ENCODE measurements around the gene HERPUD1.
"Not testable (repeated sequence)": the region's sequence is repeated elsewhere in the genome, so short reads cannot be mapped to it uniquely, and the experiment has no call there.

Gene HERPUD1

GRCh38 chr16:56960681-56961281, 28.8 kb downstream of the HERPUD1 start:
- DNase-seq (ENCODE audit: low read depth): no peak

GRCh38 chr16:56961386-56961785, 29.4 kb downstream of the HERPUD1 start:
- DNase-seq (ENCODE audit: low read depth): no peak

- no peak for DNase-seq (ENCODE audit: low read depth)
Observed at GRCh38 chr16:56961851-56962281, 29.9 kb downstream of the HERPUD1 start, which contains the start of gene CETP. CETP (plus strand) TSS chr16:56961950; CDS start chr16:56961980, 30 bp downstream.

- peak; percentile 87 for DNase-seq (ENCODE audit: low read depth)
Observed at GRCh38 chr16:56964243-56965148, 32.6 kb downstream of the HERPUD1 start.

GRCh38 chr16:56965149-56966092, 33.5 kb downstream of the HERPUD1 start:
- DNase-seq (ENCODE audit: low read depth): no peak

- no peak for DNase-seq (ENCODE audit: low read depth)
Observed at GRCh38 chr16:56966093-56966475, 34.1 kb downstream of the HERPUD1 start.

GRCh38 chr16:56967733-56968132, 35.8 kb downstream of the HERPUD1 start:
- DNase-seq (ENCODE audit: low read depth): no peak

GRCh38 chr16:56969769-56970168, 37.8 kb downstream of the HERPUD1 start:
- no peak for DNase-seq (ENCODE audit: low read depth)

- DNase-seq (ENCODE audit: low read depth): peak; percentile 51
Observed at GRCh38 chr16:56970934-56971767, 39.2 kb downstream of the HERPUD1 start.

- no peak for DNase-seq (ENCODE audit: low read depth)
Observed at GRCh38 chr16:56971768-56972043, 39.8 kb downstream of the HERPUD1 start.

GRCh38 chr16:56972403-56973293, 40.7 kb downstream of the HERPUD1 start:
- no peak for DNase-seq (ENCODE audit: low read depth)

- no peak for DNase-seq (ENCODE audit: low read depth)
Observed at GRCh38 chr16:56973294-56973689, 41.4 kb downstream of the HERPUD1 start.

GRCh38 chr16:56973899-56974298, 42.0 kb downstream of the HERPUD1 start:
- DNase-seq (ENCODE audit: low read depth): not testable (repeated sequence)

GRCh38 chr16:56974549-56975300, 42.8 kb downstream of the HERPUD1 start:
- no peak for DNase-seq (ENCODE audit: low read depth)

GRCh38 chr16:56975714-56976113, 43.8 kb downstream of the HERPUD1 start:
- DNase-seq (ENCODE audit: low read depth): no peak

GRCh38 chr16:56977216-56977615, 45.3 kb downstream of the HERPUD1 start:
- DNase-seq (ENCODE audit: low read depth): no peak

GRCh38 chr16:56977823-56978430, 46.0 kb downstream of the HERPUD1 start:
- no peak for DNase-seq (ENCODE audit: low read depth)

- no peak for DNase-seq (ENCODE audit: low read depth)
Observed at GRCh38 chr16:56980201-56980535, 48.2 kb downstream of the HERPUD1 start.

Measured in fibroblast of gingiva (primary cell).